Thoracic aorta (tissue), 2 donors: Measurements from ENCODE around the gene HRCT1. TPM values are rescaled to one million over a fixed set of nuclear protein-coding genes. Genes with fewer than 3 reads are reported as not detected.

Experiments
- ATAC-seq: fragments of 150-250 bp; one replicate; pipeline ENCODE4 v1.8.0; 2017; ENCODE audit warnings: low read depth; ENCODE audit not compliant: insufficient number of reproducible peaks, low FRiP score
- DNase-seq: peaks from one replicate; pipeline ENCODE4 v3.0.0-alpha.2; 2020; ENCODE audit warnings: low spot score
- H3K27ac ChIP-seq, 2 donors: fragments of 200-600 bp; sonication (generic); 1 replicate in 1 of 2; 2 replicates in 1 of 2; pipeline ENCODE4 v1.5.1; 2016; ENCODE audit warnings: mild to moderate bottlenecking in 2 of 2, moderate library complexity in 2 of 2
- H3K27me3 ChIP-seq: fragments of 200-600 bp; sonication (generic); replicated peaks from 2 replicates; pipeline ENCODE4 v1.6.0; 2016; ENCODE audit warnings: mild to moderate bottlenecking; ENCODE audit not compliant: insufficient read depth
- H3K36me3 ChIP-seq: fragments of 200-600 bp; sonication (generic); one replicate; pipeline ENCODE4 v1.5.1; 2016
- H3K4me1 ChIP-seq, 2 donors: fragments of 200-600 bp; sonication (generic); 1 replicate in 1 of 2; 2 replicates in 1 of 2; pipeline versions ENCODE4 v1.5.1 to v1.6.0; 2016; ENCODE audit warnings: low read depth in 2 of 2, mild to moderate bottlenecking in 1 of 2; ENCODE audit not compliant: control insufficient read depth in 1 of 2
- H3K4me3 ChIP-seq: fragments of 200-600 bp; sonication (generic); 2 replicates; pipeline ENCODE4 v1.5.1; 2016; ENCODE audit warnings: mild to moderate bottlenecking
- H3K9me3 ChIP-seq: fragments of 200-600 bp; sonication (generic); 2 replicates; pipeline ENCODE4 v1.5.1; 2016
- total RNA-seq, 2 donors: library from RNA; depleted of rRNA; stranded (reverse); fragments of >200 nt; gene quantifications; one replicate each; pipeline versions ENCODE4 v1.1.0 to v1.2.3, GENCODE V29; 2016
- TF ChIP-seq, protein P1 (sequence below): fragments of 200-600 bp; sonication (generic); IDR thresholded peaks from one replicate; pipeline ENCODE4 v1.5.1; 2019; ENCODE audit warnings: antibody characterized with exemption

Gene HRCT1
- total RNA-seq, 2 donors from 2014 or later = 20.4 to 23.6 TPM

GRCh38 chr9:35928591-35929452, 22.8 kb downstream of the HRCT1 start:
- Histone ChIP-seq H3K9me3 (no peaks in the 10 kb centered on the region), H3K27me3 (no peaks in the 10 kb centered on the region), H3K4me3 (no peak overlapping the region), H3K4me1 (peaks cover 13 to 22% of the 10 kb centered on the region in 2 donors), H3K27ac (no peak overlapping the region), H3K36me3 (no peaks in the 10 kb centered on the region)
- TF ChIP-seq, protein P1, sequence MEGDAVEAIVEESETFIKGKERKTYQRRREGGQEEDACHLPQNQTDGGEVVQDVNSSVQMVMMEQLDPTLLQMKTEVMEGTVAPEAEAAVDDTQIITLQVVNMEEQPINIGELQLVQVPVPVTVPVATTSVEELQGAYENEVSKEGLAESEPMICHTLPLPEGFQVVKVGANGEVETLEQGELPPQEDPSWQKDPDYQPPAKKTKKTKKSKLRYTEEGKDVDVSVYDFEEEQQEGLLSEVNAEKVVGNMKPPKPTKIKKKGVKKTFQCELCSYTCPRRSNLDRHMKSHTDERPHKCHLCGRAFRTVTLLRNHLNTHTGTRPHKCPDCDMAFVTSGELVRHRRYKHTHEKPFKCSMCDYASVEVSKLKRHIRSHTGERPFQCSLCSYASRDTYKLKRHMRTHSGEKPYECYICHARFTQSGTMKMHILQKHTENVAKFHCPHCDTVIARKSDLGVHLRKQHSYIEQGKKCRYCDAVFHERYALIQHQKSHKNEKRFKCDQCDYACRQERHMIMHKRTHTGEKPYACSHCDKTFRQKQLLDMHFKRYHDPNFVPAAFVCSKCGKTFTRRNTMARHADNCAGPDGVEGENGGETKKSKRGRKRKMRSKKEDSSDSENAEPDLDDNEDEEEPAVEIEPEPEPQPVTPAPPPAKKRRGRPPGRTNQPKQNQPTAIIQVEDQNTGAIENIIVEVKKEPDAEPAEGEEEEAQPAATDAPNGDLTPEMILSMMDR = no peak
- ATAC-seq (no peak), DNase-seq (no peak)

DNA sequence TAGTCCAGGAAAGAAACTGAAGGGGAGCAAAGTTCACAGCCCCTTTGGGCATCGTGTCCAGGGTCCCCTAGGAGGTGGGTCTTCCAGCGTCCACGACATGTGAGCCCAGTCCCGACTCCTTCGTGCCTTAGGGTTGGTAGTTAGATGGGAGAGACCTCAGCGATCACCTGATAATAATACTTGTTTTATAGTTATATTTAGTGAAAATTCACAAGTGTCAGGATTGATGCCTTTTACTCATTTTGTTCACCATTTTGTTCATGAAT, 23.4 kb downstream of the HRCT1 start:
- ATAC-seq (no peak), DNase-seq (no peak)
- no peaks in the 10 kb centered on the region for H3K9me3 ChIP-seq
- no peaks in the 10 kb centered on the region for H3K27me3 ChIP-seq
- H3K4me1 ChIP-seq = peaks cover 11 to 21% of the 10 kb centered on the region in 2 donors
- H3K4me3 ChIP-seq = no peak overlapping the region
- no peaks in the 10 kb centered on the region for H3K36me3 ChIP-seq
- TF ChIP-seq, protein P1 = no peak
- H3K27ac ChIP-seq = no peak overlapping the region

DNA sequence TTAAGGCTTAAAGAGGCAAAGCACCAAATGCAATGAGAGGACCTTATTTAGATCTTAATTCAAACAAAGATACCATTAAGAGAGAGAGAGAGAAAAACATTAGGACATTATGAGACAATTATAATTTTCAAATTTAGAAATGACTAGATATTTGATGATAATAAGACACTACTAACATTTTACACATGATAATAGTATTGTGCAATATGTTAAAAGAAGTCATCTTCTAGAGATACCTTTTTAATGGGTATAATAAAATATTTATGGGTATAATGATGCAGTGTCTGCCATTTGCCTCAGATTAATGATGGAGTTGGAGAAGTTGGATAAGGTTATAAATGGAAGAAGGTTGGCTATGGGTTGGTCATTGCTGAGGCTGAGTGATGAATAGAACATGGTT, 24.5 kb downstream of the HRCT1 start:
- Histone ChIP-seq H3K4me1 (peaks cover 10 to 19% of the 10 kb centered on the region in 2 donors), H3K36me3 (no peaks in the 10 kb centered on the region), H3K9me3 (no peaks in the 10 kb centered on the region), H3K4me3 (no peak overlapping the region), H3K27ac (no peak overlapping the region), H3K27me3 (no peaks in the 10 kb centered on the region)
- no peak for ATAC-seq
- DNase-seq = no peak
- TF ChIP-seq, protein P1 = no peak

DNA sequence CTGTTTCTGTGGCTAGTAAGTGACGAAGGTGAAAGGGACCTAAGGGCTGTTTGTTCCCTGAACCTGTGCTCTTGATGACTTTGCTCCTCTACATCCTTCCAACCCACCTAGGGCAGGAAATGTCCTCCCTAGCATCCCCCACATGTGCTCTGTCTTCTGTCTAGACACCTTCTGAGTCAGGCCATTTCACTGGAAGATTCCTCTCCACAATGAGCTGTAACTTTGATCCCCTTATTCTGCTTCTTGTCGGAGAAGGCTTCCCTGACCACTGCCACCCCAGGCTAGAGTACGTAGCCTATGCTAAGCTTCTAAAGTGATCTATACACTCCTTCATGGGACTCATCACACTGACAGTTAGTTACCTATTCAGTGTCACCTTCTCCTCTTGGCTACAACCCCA, 25.0 kb downstream of the HRCT1 start:
- Histone ChIP-seq H3K4me3 (no peak overlapping the region), H3K27ac (no peak overlapping the region), H3K27me3 (no peaks in the 10 kb centered on the region), H3K9me3 (no peaks in the 10 kb centered on the region), H3K4me1 (peaks cover 13 to 24% of the 10 kb centered on the region in 2 donors), H3K36me3 (no peaks in the 10 kb centered on the region)
- TF ChIP-seq, protein P1 = no peak
- no peak for DNase-seq
- no peak for ATAC-seq

GRCh38 chr9:35932735-35933134, 26.7 kb downstream of the HRCT1 start:
- no peak for ATAC-seq

More at GRCh38 chr9:35932735-35933134, 26.7 kb downstream of the HRCT1 start:
- TF ChIP-seq, protein P1 = no peak
- Histone ChIP-seq H3K27ac (no peak overlapping the region), H3K36me3 (no peaks in the 10 kb centered on the region), H3K27me3 (no peaks in the 10 kb centered on the region), H3K4me1 (peaks cover 26 to 39% of the 10 kb centered on the region in 2 donors), H3K4me3 (no peak overlapping the region), H3K9me3 (no peaks in the 10 kb centered on the region)
- DNase-seq = no peak
